Epithelial cell of esophagus (primary cell): Measurements from ENCODE around the gene TINAGL1.

Source experiments
- DNase-seq: peaks from one replicate; pipeline ENCODE4 v3.0.0; 2010; ENCODE audit warnings: low read depth
- H3K4me3 ChIP-seq: 2 replicates; pipeline ENCODE4 v1.5.1; 2011; ENCODE audit warnings: mild to moderate bottlenecking, low read length, control low read depth
- CTCF ChIP-seq: IDR thresholded peaks from 2 replicates; pipeline ENCODE4 v1.5.1; 2011; ENCODE audit warnings: low read depth, mild to moderate bottlenecking, low read length, control low read depth, inconsistent platforms; ENCODE audit not compliant: insufficient read depth; ENCODE audit errors: missing control alignments

Gene TINAGL1

GRCh38 chr1:31576201-31576669 is at the start of gene TINAGL1:
TSS of gene TINAGL1 (plus strand) at chr1:31576515. CDS start at chr1:31577149, 634 bp downstream.
- no peak for TF ChIP-seq CTCF
- DNase-seq = peak; percentile 83
- H3K4me3 ChIP-seq = peak within 1 kb of the TSS; percentile 74

DNA sequence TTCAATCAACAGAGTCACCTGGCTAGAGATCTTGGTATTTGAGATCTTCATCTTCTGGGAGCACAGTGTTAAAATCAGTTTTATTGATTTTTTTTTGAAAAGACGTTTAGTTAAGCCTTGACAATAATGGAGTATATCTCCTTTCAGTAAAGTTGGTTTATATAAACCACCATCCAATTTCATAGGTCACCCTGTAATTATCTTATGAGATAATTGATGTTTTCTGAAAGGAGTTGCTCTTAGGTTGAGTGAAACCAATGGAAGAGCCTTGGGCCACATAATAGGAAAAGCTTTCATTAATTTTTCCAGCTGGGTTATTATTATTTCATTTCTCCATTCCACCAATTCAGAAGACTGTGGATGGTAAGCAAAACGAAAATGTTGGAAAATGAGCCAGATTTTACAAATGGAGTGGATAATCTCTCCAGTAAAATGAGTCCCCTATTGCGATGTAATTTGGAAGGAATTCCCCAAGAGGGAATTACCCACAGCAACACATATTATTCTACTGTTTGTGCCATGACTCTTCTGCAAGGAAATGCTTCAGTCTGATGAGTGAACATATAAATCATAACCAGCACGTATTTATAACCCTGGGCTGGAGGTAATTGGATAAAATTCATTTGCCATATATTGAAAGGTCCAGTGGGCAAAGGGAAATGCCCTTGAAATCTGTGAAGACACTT is 46.2 kb upstream of the TINAGL1 start:
- peak; percentile 45 for DNase-seq
- no peak overlapping the region for H3K4me3 ChIP-seq
- no peak for TF ChIP-seq CTCF

DNA sequence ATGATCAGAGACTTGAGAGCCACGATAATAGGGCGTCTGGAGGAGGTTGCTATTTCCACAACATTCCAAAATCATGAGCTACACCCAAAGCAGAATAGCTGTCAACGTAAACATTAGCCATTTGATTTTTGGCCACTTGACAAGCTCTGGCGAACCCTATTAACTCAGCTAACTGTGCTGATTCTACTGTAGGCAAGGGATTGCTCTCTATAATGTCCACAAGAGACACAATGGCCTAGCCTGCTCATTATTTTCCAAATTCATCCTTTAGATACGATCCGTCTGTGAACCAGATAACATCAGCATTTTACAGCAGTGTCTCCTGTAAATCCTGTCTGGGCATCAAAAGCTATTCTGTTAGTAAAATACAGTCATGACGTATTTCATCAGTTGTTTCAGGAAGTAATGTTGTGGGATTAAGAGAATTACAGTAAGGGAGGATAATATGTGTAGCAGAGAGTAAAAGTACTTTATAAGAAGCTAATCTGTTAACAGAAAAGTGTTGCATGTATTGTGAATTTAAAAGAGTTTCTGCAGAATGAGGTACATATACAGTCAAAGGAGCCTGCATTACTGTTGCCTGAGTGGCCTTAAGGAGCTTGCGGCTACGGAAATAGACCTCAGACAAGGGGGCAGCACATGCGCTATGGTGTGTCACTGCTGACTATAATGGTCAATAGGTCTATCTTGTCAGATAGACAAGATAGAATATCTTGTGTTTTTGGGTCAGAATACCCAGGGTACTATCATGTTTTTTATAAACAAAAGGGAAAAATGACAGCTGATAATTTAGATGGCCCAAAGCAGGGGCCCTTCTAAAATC is 44.9 kb upstream of the TINAGL1 start:
- no peak for TF ChIP-seq CTCF
- DNase-seq = peak; percentile 81
- H3K4me3 ChIP-seq = no peak overlapping the region

DNA sequence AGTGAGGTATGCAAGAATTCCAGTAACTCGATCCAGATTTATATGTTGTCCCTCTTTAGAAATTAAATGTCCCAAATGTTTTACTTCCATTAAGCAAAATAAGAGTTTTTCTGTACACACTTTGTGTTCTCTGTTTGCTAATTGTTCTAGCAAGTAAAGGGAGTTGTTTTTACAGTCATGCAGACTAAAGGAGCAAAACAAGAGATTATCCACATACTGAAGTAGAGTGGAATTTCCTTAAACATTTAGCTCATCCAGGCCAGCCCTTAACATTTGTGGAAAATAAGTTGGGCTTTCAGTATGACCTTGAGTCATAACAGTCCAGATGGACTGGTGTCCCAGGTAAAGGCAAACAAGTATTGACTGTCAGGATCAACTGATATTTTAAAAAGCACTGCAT is 44.1 kb upstream of the TINAGL1 start:
- no peak for DNase-seq
- no peak for TF ChIP-seq CTCF
- H3K4me3 ChIP-seq = no peak overlapping the region

- DNase-seq = peak; percentile 86
- no peak overlapping the region for H3K4me3 ChIP-seq
- TF ChIP-seq CTCF = no peak
These were observed 40.8 kb upstream of the TINAGL1 start for GRCh38 chr1:31535561-31535960.

DNA sequence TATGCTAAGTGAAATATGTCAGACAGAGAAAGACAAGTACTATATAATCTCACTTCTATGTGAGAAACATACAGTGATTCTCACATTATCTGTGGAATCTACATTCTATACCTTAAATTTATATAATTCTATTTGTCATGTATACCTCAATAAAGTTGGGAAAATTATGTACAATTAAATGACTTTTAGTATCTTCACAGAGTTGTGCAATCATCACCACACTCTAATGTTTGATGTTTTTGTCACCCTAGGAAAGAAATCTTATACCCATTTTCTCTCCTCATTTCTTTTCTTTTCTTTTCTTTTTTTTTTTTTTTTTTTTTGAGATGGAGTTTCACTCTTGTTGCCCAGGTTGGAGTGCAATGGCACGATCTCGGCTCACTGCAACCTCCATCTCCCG is 37.0 kb upstream of the TINAGL1 start:
- no peak for TF ChIP-seq CTCF
- no peak overlapping the region for H3K4me3 ChIP-seq
- DNase-seq = no peak
